GM10847 (cell line): ENCODE results near the gene DMBT1.

Experiments
- POLR2A ChIP-seq: IDR thresholded peaks from 2 replicates; pipeline ENCODE4 v1.6.1; 2011; ENCODE audit not compliant: insufficient read length; ENCODE audit errors: extremely low read depth

DMBT1 gene

GRCh38 chr10:122618461-122619165 is 58.1 kb downstream of the DMBT1 start:
- no peak for TF ChIP-seq POLR2A

- TF ChIP-seq POLR2A = no peak
These were observed 64.0 kb downstream of the DMBT1 start for GRCh38 chr10:122624546-122624945.

- TF ChIP-seq POLR2A = no peak
These were observed 70.0 kb downstream of the DMBT1 start for GRCh38 chr10:122630526-122630925.

GRCh38 chr10:122632031-122632430 is 71.5 kb downstream of the DMBT1 start:
- TF ChIP-seq POLR2A = no peak

GRCh38 chr10:122632576-122632975 is 72.0 kb downstream of the DMBT1 start:
- TF ChIP-seq POLR2A = no peak

- no peak for TF ChIP-seq POLR2A
These were observed 76.4 kb downstream of the DMBT1 start for GRCh38 chr10:122636953-122637352.

- TF ChIP-seq POLR2A = no peak
These were observed 76.8 kb downstream of the DMBT1 start for GRCh38 chr10:122637376-122637775.

- TF ChIP-seq POLR2A = no peak
These were observed 77.6 kb downstream of the DMBT1 start for GRCh38 chr10:122638106-122638505.

GRCh38 chr10:122639801-122640200 is 79.2 kb downstream of the DMBT1 start:
- TF ChIP-seq POLR2A = no peak

GRCh38 chr10:122640921-122641320 is 80.4 kb downstream of the DMBT1 start:
- no peak for TF ChIP-seq POLR2A

GRCh38 chr10:122642726-122643605 is 82.4 kb downstream of the DMBT1 start:
- TF ChIP-seq POLR2A = no peak

GRCh38 chr10:122643931-122644534 is 83.5 kb downstream of the DMBT1 start:
- TF ChIP-seq POLR2A = no peak

- TF ChIP-seq POLR2A = no peak
These were observed 86.2 kb downstream of the DMBT1 start for GRCh38 chr10:122646511-122647382.

GRCh38 chr10:122647383-122647968 is 86.9 kb downstream of the DMBT1 start:
- TF ChIP-seq POLR2A = no peak
